ENCODE measurements around the gene SLCO2A1.

The SLCO2A1 gene

DNA sequence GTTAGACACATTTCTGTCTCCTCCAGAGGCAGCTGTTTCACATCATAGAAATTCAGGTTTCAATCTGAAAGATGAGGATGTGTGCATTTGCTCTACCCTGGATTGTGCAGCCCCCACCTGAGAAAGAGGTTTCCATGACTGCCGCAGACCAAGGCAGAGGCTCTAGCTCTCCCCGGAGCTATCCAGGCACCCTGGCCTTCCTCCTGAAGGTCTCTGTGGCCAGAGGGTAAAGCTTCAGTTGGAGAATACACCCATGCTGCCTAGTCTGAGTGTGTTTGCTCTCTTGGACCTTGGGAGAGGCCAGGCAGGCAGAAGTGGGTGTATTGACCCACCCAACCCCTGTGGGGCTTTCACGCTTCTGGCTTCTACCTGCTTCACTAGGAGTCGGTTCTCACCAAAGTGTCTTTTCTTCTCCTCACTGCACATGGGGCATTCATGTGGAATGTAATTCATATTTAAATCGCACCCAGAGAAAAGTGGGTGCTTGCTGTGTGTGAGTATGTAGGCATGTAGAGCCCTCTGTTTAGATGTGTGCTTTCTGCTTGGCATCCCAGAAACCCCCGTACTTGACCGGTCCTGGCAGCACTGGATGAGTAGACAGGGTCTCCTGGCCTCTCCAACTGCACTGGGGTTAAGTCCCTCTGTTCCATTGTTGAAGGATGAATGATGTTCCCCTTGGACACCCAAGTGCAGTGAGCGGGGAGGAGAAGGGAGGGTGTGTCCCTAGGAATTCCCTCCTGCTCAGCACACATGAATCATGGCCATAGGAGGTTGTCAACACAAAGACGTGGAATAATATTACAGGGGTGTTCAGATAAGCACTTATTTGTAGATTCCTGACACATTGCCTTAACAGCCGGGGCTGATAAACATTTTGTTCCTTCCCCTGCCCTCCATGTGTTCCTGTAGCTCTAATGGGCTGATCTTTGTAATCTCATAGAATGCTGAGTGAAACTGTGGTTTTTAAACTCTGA, 113.8 kb downstream of the SLCO2A1 start:
- no peaks in the 10 kb centered on the region for H3K9me3 ChIP-seq (ENCODE audit: severe bottlenecking)
- no peak overlapping the region for H3K27ac ChIP-seq (ENCODE audit: poor library complexity, severe bottlenecking)
- no peak overlapping the region for H3K4me3 ChIP-seq (ENCODE audit: severe bottlenecking)
- H3K36me3 ChIP-seq (ENCODE audit: low read depth) = no peaks in the 10 kb centered on the region
- DNase-seq (ENCODE audit: low spot score) = no peak
- peak; percentile 70 for ATAC-seq (ENCODE audit: low read depth)
- H3K27me3 ChIP-seq (ENCODE audit: insufficient read depth, poor library complexity, severe bottlenecking) = peaks cover 5% of the 10 kb centered on the region
- no peaks in the 10 kb centered on the region for H3K4me1 ChIP-seq (ENCODE audit: insufficient read depth, poor library complexity, severe bottlenecking)
- no peak for TF ChIP-seq CTCF (IDR thresholded peaks at IDR 0.05; ENCODE audit: poor library complexity, severe bottlenecking)

DNA sequence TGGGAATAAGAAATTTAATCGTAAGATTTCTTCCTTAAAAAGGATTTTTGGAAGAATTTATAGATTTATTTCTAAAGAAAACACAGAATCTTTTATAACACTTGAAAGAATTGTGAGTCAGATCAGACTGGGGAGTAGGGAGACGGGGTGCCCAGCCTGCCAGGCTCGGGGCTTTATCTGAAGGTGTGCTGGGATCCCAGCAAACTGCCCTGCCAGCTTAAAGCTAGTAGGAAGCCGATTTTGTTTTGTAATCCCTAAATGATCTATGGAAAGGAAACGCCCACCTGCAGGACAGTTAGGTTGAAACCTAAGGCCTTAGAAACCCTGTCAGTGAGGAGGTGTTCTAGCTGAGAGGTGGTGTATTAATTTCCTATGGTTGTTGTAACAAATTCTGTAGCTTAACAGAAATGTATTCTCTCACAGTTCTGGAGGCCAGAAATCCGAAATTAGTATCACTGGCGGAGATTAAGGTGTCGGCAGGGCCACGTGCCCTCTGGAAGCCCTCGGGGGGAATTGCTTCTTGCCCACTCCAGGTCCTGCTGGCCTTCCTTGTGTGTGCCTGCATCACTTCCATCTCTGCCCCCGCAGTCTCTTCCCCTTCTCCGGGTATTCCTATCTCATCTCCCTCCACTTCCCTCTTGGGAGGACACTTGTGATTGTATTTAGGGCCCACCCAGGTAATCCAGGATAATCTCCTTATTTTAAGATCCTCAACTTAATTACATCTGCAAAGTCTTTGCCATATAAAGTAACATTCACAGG, 114.7 kb downstream of the SLCO2A1 start:
- no peaks in the 10 kb centered on the region for H3K36me3 ChIP-seq (ENCODE audit: low read depth)
- DNase-seq (ENCODE audit: low spot score) (no peak), ATAC-seq (ENCODE audit: low read depth) (no peak)
- peaks cover 5% of the 10 kb centered on the region for H3K27me3 ChIP-seq (ENCODE audit: insufficient read depth, poor library complexity, severe bottlenecking)
- H3K4me1 ChIP-seq (ENCODE audit: insufficient read depth, poor library complexity, severe bottlenecking) = no peaks in the 10 kb centered on the region
- H3K27ac ChIP-seq (ENCODE audit: poor library complexity, severe bottlenecking) = no peak overlapping the region
- H3K9me3 ChIP-seq (ENCODE audit: severe bottlenecking) = no peaks in the 10 kb centered on the region
- no peak overlapping the region for H3K4me3 ChIP-seq (ENCODE audit: severe bottlenecking)
- TF ChIP-seq CTCF (IDR thresholded peaks at IDR 0.05; ENCODE audit: poor library complexity, severe bottlenecking) = no peak

DNA sequence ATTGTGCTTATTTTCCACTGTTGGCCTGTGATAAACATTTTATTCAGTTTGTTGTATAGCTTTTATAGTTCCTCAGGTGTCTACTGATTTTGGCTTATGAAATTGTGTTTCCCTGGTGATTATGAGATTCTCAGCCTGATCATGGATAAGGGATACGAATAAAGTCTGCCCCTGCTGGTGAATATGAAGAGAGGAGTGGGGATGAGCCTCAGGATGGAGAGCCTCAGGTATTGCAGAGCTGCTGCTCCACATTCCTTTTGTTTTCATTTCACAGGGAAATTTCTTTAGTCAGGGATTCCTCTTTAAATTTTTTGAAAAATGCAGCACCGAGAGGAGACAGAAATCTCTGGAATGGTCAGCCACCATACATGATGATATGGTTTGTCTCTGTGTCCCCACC, 119.3 kb downstream of the SLCO2A1 start:
- DNase-seq (ENCODE audit: low spot score) (no peak), ATAC-seq (ENCODE audit: low read depth) (no peak)
- Histone ChIP-seq H3K4me3 (ENCODE audit: severe bottlenecking) (no peak overlapping the region), H3K27me3 (ENCODE audit: insufficient read depth, poor library complexity, severe bottlenecking) (peaks cover 7% of the 10 kb centered on the region), H3K27ac (ENCODE audit: poor library complexity, severe bottlenecking) (no peak overlapping the region), H3K36me3 (ENCODE audit: low read depth) (no peaks in the 10 kb centered on the region), H3K4me1 (ENCODE audit: insufficient read depth, poor library complexity, severe bottlenecking) (no peaks in the 10 kb centered on the region), H3K9me3 (ENCODE audit: severe bottlenecking) (no peaks in the 10 kb centered on the region)
- no peak for TF ChIP-seq CTCF (IDR thresholded peaks at IDR 0.05; ENCODE audit: poor library complexity, severe bottlenecking)

DNA sequence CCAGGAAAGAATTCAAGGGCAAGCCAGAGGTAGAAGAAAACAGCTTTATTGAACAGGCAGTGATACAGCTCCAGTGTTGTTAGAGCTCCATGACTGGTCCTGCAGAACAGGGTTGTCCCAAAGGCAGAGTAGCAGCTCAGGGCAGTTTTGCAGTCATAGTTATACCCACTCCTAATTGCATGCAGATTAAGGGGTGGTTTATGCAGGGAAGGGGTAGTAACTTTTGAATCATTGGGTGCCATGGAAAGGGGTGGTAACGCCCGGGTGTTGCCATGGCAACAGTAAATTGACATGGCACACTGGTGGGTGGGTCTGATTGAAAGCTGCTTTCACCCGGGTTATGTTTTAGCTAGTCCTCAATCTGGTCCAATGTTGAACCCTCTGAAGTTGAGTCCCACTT, 124.3 kb downstream of the SLCO2A1 start:
- no peaks in the 10 kb centered on the region for H3K4me1 ChIP-seq (ENCODE audit: insufficient read depth, poor library complexity, severe bottlenecking)
- H3K27ac ChIP-seq (ENCODE audit: poor library complexity, severe bottlenecking) = no peak overlapping the region
- no peak overlapping the region for H3K4me3 ChIP-seq (ENCODE audit: severe bottlenecking)
- TF ChIP-seq CTCF (IDR thresholded peaks at IDR 0.05; ENCODE audit: poor library complexity, severe bottlenecking) = no peak
- ATAC-seq (ENCODE audit: low read depth) (no peak), DNase-seq (ENCODE audit: low spot score) (no peak)
- H3K9me3 ChIP-seq (ENCODE audit: severe bottlenecking) = no peaks in the 10 kb centered on the region
- no peaks in the 10 kb centered on the region for H3K36me3 ChIP-seq (ENCODE audit: low read depth)
- peaks cover 3% of the 10 kb centered on the region for H3K27me3 ChIP-seq (ENCODE audit: insufficient read depth, poor library complexity, severe bottlenecking)

Measured in RWPE2 (cell line).